ENCODE results near the gene FAM174C.

- TF ChIP-seq POLR2A (IDR thresholded peaks at IDR 0.05), result no peak
- peak in 6 of 11 experiments; percentile 17 to 36 (median 30) for TF ChIP-seq CTCF (IDR thresholded peaks at IDR 0.05 in 8 of 11, conservative IDR thresholded peaks at IDR 0.05 in 3 of 11)
Observed at GRCh38 chr19:1252821-1253513, 22.4 kb upstream of the FAM174C start.

Measured in spleen (tissue), 7 donors.